RWPE2 (cell line): ENCODE results near the gene DPYSL4.
A peak's percentile ranks its signal among the peaks of the same experiment; 100 is the strongest.

ENCODE experiments used
- ATAC-seq: fragments of 200-7000 bp; cut with Tn5 transposase; 3 replicates; pipeline ENCODE4 v1.9.1; 2021; ENCODE audit warnings: low read depth
- DNase-seq: peaks from one replicate; pipeline ENCODE4 v3.0.0-alpha.2; 2020; ENCODE audit warnings: low spot score
- H3K27ac ChIP-seq: fragments of 450-650 bp; 2 replicates; pipeline ENCODE4 v1.5.1; 2017; ENCODE audit warnings: mild to moderate bottlenecking; ENCODE audit not compliant: poor library complexity, severe bottlenecking
- H3K27me3 ChIP-seq: fragments of 250-450 bp; sonication (Bioruptor Pico); 2 replicates; pipeline ENCODE4 v1.5.1; 2021; ENCODE audit warnings: mild to moderate bottlenecking, moderate library complexity; ENCODE audit not compliant: insufficient read depth, poor library complexity, severe bottlenecking
- H3K36me3 ChIP-seq: fragments of 250-450 bp; sonication (Bioruptor Pico); 2 replicates; pipeline ENCODE4 v1.5.1; 2020; ENCODE audit warnings: low read depth, mild to moderate bottlenecking, moderate library complexity
- H3K4me1 ChIP-seq: fragments of 250-450 bp; sonication (Bioruptor Pico); 2 replicates; pipeline ENCODE4 v1.5.1; 2021; ENCODE audit warnings: mild to moderate bottlenecking, moderate library complexity; ENCODE audit not compliant: insufficient read depth, poor library complexity, severe bottlenecking
- H3K4me3 ChIP-seq: fragments of 250-450 bp; sonication (Bioruptor Pico); 2 replicates; pipeline ENCODE4 v1.5.1; 2021; ENCODE audit warnings: mild to moderate bottlenecking, moderate library complexity; ENCODE audit not compliant: severe bottlenecking
- H3K9me3 ChIP-seq: fragments of 250-450 bp; sonication (Bioruptor Pico); 2 replicates; pipeline ENCODE4 v1.5.1; 2021; ENCODE audit warnings: mild to moderate bottlenecking, moderate library complexity; ENCODE audit not compliant: severe bottlenecking
- TF ChIP-seq, protein P1 (sequence below): fragments of 450-650 bp; IDR thresholded peaks from one replicate; pipeline ENCODE4 v1.5.1; 2017; ENCODE audit warnings: mild to moderate bottlenecking, moderate library complexity; ENCODE audit not compliant: poor library complexity, severe bottlenecking

DPYSL4 gene

DNA sequence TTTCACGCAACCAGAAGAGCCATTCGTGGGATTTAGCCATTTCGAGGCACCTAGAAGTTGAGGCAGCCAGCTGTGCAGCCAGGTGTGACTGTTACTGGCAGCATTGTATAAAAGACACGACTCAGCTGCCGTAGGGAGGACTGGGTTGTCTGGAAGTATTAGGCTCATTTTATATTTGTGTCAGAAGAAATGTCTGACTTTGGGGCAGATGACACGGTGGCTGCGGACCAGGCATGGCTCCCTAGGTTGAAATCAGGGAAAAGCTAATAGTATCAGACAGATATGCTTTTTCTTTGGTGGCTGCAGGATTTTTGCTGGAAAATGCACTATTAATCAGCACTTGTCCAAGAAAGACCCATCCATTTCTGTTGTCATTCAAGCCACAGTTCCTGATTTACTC lies 4.2 kb upstream of the DPYSL4 start:
- no peak for ATAC-seq
- Histone ChIP-seq H3K9me3 (no peaks in the 10 kb centered on the region), H3K27ac (no peak overlapping the region), H3K27me3 (peaks cover 45% of the 10 kb centered on the region), H3K4me3 (no peak overlapping the region), H3K36me3 (no peaks in the 10 kb centered on the region), H3K4me1 (no peaks in the 10 kb centered on the region)
- TF ChIP-seq, protein P1, sequence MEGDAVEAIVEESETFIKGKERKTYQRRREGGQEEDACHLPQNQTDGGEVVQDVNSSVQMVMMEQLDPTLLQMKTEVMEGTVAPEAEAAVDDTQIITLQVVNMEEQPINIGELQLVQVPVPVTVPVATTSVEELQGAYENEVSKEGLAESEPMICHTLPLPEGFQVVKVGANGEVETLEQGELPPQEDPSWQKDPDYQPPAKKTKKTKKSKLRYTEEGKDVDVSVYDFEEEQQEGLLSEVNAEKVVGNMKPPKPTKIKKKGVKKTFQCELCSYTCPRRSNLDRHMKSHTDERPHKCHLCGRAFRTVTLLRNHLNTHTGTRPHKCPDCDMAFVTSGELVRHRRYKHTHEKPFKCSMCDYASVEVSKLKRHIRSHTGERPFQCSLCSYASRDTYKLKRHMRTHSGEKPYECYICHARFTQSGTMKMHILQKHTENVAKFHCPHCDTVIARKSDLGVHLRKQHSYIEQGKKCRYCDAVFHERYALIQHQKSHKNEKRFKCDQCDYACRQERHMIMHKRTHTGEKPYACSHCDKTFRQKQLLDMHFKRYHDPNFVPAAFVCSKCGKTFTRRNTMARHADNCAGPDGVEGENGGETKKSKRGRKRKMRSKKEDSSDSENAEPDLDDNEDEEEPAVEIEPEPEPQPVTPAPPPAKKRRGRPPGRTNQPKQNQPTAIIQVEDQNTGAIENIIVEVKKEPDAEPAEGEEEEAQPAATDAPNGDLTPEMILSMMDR: no peak
- DNase-seq: no peak

DNA sequence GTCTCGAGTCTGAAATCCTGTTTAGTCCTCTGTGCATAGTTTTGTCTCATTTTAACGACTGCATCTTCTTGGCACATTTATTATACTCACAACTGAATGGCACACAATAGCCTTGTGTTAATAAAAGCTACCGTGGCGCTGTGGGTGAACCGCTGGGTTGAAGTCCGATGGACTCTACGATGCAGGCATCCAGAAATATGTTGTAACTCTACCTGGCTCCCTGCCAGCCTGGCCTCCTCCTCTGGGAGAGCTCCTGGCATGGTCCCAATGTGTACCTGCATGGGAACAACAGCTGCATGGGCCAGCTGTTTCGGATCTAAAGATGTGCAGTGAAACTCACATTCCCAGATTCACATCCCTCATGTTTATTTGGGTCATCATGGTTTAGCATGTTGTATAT lies 3.7 kb upstream of the DPYSL4 start:
- Histone ChIP-seq H3K27me3 (peaks cover 49% of the 10 kb centered on the region), H3K4me1 (no peaks in the 10 kb centered on the region), H3K27ac (no peak overlapping the region), H3K9me3 (no peaks in the 10 kb centered on the region), H3K4me3 (no peak overlapping the region), H3K36me3 (no peaks in the 10 kb centered on the region)
- TF ChIP-seq, protein P1: no peak
- DNase-seq (no peak), ATAC-seq (no peak)

DNA sequence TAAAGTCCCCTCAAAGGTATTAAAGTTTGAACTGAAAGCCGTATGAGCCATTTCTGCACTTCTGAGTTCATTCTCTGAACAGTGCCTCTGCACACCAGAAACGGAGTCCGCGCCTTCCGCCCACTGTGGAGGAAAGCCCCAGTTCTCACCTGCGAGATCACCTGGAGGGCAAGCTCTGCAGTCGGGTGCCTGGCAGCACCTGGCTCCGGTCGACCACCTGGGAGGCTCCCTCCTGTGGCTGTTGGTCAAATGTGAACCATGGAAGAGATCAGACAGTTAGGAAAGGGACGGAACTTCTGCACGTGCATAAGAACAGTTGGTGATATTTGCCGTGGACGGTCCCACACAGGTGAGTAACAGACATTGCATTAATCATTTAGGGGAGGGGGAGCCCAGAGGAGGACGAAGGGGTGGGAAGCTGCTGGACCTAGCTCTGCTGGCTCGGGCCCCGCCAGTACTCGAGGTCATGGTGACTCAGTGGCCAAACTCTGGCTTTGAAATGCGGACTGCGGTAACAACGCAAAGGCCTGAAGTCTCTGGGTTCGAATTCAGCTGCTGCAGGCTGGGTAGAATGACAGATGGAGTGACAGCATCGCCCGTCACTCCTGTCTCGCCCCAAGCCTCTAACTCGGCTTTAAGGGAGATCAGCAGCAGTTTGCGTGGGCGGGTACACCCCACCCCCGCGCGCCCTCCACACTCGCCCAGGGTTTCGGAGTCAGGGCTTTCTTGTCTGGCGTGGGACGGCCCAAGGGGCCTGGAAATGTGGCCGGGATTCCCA lies 1.7 kb upstream of the DPYSL4 start:
- no peak for ATAC-seq
- H3K36me3 ChIP-seq: no peaks in the 10 kb centered on the region
- TF ChIP-seq, protein P1: no peak
- peaks cover 59% of the 10 kb centered on the region for H3K27me3 ChIP-seq
- H3K4me3 ChIP-seq: no peak overlapping the region
- H3K9me3 ChIP-seq: no peaks in the 10 kb centered on the region
- H3K4me1 ChIP-seq: no peaks in the 10 kb centered on the region
- DNase-seq: no peak
- H3K27ac ChIP-seq: no peak overlapping the region

DNA sequence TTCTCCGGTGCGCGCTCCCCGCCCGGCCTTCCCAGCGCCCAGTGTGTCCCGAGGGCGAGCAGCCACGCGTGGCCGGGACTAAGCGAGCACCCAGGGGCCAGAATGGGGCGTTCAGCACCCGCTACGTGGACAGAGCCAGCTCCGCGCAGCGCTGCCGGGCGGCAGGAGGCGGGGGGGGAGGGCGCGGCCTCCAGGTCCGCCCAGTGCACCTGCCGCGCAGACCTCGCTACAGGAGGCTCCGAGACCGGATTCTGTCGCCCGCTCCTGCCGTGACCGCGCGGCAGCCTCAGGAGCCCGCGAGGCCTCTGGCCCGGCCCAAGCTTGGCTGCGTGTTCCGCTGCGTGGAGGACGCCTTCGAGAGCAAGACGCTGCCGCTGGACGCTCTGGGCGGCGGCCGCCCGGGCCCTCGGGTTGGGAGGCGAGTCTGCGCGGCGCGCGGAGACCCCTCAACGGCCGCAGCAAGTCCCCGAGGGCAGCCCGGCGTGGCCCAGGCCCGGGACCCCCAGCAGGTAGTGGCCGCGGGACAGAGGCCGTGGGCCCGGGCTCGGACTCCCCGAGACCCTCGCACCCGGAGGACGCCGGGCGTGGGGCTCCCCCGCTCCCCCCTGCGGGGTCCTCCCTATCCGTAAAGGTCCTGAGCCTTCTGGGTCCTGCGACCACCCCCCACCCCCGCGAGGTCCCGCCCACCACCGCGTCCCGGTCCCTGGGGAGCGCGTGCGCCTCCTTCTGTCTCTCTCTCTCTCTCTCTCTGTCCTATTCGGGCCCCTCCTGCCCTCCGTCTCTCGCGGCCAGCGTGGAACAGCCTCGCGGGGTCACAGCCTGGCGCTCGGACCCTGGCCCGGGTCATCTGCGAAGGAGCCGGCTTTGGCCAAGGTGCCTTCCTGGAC lies 904 bp upstream of the DPYSL4 start:
- H3K4me1 ChIP-seq: no peaks in the 10 kb centered on the region
- no peak overlapping the region for H3K4me3 ChIP-seq

More for the DNA sequence above, 904 bp upstream of the DPYSL4 start:
- H3K27me3 ChIP-seq: peaks cover 59% of the 10 kb centered on the region
- DNase-seq: no peak
- no peaks in the 10 kb centered on the region for H3K9me3 ChIP-seq
- no peak overlapping the region for H3K27ac ChIP-seq
- TF ChIP-seq, protein P1: no peak
- peak; percentile 76 for ATAC-seq
- H3K36me3 ChIP-seq: no peaks in the 10 kb centered on the region
